Measurements from ENCODE around the gene EFNB2. TPM values are rescaled to one million over a fixed set of nuclear protein-coding genes. Genes with fewer than 3 reads are reported as not detected.

Gene EFNB2
- total RNA-seq, 4 donors from 2014 or later, result 12.1 to 41.3 (median 26.4) TPM

GRCh38 chr13:106534639-106535551 is 567 bp downstream of the EFNB2 start:
- TF ChIP-seq CTCF (IDR thresholded peaks at IDR 0.05) (no peak), POLR2A (IDR thresholded peaks at IDR 0.05) (no peak)
- WGBS, 2 donors, result 1% methylated on average over 32 to 51 of the region's 121 CpGs
- peak in 1 of 2 donors; percentile 88 for DNase-seq (ENCODE audit: low spot score in 2 of 2)
- intact Hi-C loops (cut with DNase I; ENCODE audit: low total_unique reads), result loop anchor here (10.0 kb wide), 2 partner anchors 1760 to 1970 kb away; no protein-coding TSS in a partner anchor
- peak overlapping the region; percentile 58 for H3K4me3 ChIP-seq (ENCODE audit: low read depth, poor library complexity, severe bottlenecking)

- H3K4me3 ChIP-seq (ENCODE audit: low read depth, poor library complexity, severe bottlenecking), result peak overlapping the region; percentile 58
- intact Hi-C loops (cut with DNase I; ENCODE audit: low total_unique reads), result loop anchor here (10.0 kb wide), 2 partner anchors 1759 to 1969 kb away; no protein-coding TSS in a partner anchor
- no peak for TF ChIP-seq POLR2A (IDR thresholded peaks at IDR 0.05)
- no peak for TF ChIP-seq CTCF (IDR thresholded peaks at IDR 0.05)
- WGBS, 2 donors, result 1 to 3% methylated on average over 23 to 41 of the region's 66 CpGs
- DNase-seq (ENCODE audit: low spot score in 2 of 2), result peak in 1 of 2 donors; percentile 89
Measured at GRCh38 chr13:106533943-106534638, 1.4 kb downstream of the EFNB2 start.

GRCh38 chr13:106533101-106533942 is 2.1 kb downstream of the EFNB2 start:
- TF ChIP-seq CTCF (IDR thresholded peaks at IDR 0.05) (no peak), POLR2A (IDR thresholded peaks at IDR 0.05) (no peak)
- DNase-seq (ENCODE audit: low spot score in 2 of 2), result peak; percentile 70 to 94
- WGBS, 2 donors, result 3% methylated on average over 40 to 44 of the region's 44 CpGs
- H3K4me3 ChIP-seq (ENCODE audit: low read depth, poor library complexity, severe bottlenecking), result peak overlapping the region; percentile 58
- intact Hi-C loops (cut with DNase I; ENCODE audit: low total_unique reads), result loop anchor here (10.0 kb wide), 2 partner anchors 1759 to 1969 kb away; no protein-coding TSS in a partner anchor

GRCh38 chr13:106532111-106532929 is 3.1 kb downstream of the EFNB2 start:
- WGBS, 2 donors, result 39 to 40% methylated on average over 18 of the region's 18 CpGs
- no peak for DNase-seq (ENCODE audit: low spot score in 2 of 2)
- intact Hi-C loops (cut with DNase I; ENCODE audit: low total_unique reads), result loop anchor here (10.0 kb wide), 2 partner anchors 1758 to 1968 kb away; no protein-coding TSS in a partner anchor

More at GRCh38 chr13:106532111-106532929, 3.1 kb downstream of the EFNB2 start:
- TF ChIP-seq POLR2A (IDR thresholded peaks at IDR 0.05) (no peak), CTCF (IDR thresholded peaks at IDR 0.05) (no peak)
- H3K4me3 ChIP-seq (ENCODE audit: low read depth, poor library complexity, severe bottlenecking), result no peak overlapping the region
